ENCODE results near the gene BRWD1. TPM values are rescaled to one million over a fixed set of nuclear protein-coding genes. Genes with fewer than 3 reads are reported as not detected.

The BRWD1 gene
- total and polyA plus RNA-seq, 2 donors (not counting 1 experiment from before 2014, with no cell fraction given): 17.1 to 48.9 TPM

- Histone ChIP-seq H3K27me3 (ENCODE audit: control insufficient read depth, insufficient read depth, low read length) (no peaks in the 10 kb centered on the region), H3K36me3 (ENCODE audit: control insufficient read depth, insufficient read depth, low read length) (peaks cover 2% of the 10 kb centered on the region), H3K4me1 (ENCODE audit: control insufficient read depth, extremely low read depth, insufficient read depth, low read length) (no peaks in the 10 kb centered on the region), H3K4me2 (ENCODE audit: extremely low read depth, insufficient read depth, low read length) (no peak overlapping the region), H4K20me1 (ENCODE audit: control insufficient read depth, extremely low read depth, insufficient read depth, low read length) (no peaks in the 10 kb centered on the region), H2AFZ (ENCODE audit: low read length) (no peak overlapping the region), H3K4me3 (replicated peaks in 1 of 4; ENCODE audit: control extremely low read depth in 1 of 4, insufficient read depth in 1 of 4, low read depth in 3 of 4, low read length in 4 of 4) (no peak overlapping the region), H3K27ac (ENCODE audit: insufficient read depth, low read length) (no peak overlapping the region), H3K9me3 (ENCODE audit: control insufficient read depth, insufficient read depth, low read depth, low read length) (no peaks in the 10 kb centered on the region), H3K79me2 (ENCODE audit: control insufficient read depth, insufficient read depth, low read length) (no peaks in the 10 kb centered on the region), H3K9ac (ENCODE audit: insufficient read depth, low read length) (no peak overlapping the region)
- TF ChIP-seq CTCF (conservative IDR thresholded peaks at IDR 0.05 in 1 of 2, IDR thresholded peaks at IDR 0.05 in 1 of 2; ENCODE audit: low read depth in 1 of 2, low read length in 2 of 2): peak in 1 of 2 donors; percentile 15
- no peak for TF ChIP-seq EZH2 (IDR thresholded peaks at IDR 0.05; ENCODE audit: low read length, missing control alignments)
- DNase-seq (ENCODE audit: low read depth in 2 of 2): no peak
These were observed 109.3 kb downstream of the BRWD1 start for GRCh38 chr21:39204134-39204533.

GRCh38 chr21:39198800-39199199, 114.6 kb downstream of the BRWD1 start:
- Histone ChIP-seq H3K27me3 (ENCODE audit: control insufficient read depth, insufficient read depth, low read length) (no peaks in the 10 kb centered on the region), H3K4me1 (ENCODE audit: control insufficient read depth, extremely low read depth, insufficient read depth, low read length) (no peaks in the 10 kb centered on the region), H3K4me3 (replicated peaks in 1 of 4; ENCODE audit: control extremely low read depth in 1 of 4, insufficient read depth in 1 of 4, low read depth in 3 of 4, low read length in 4 of 4) (no peak overlapping the region), H3K27ac (ENCODE audit: insufficient read depth, low read length) (no peak overlapping the region), H2AFZ (ENCODE audit: low read length) (no peak overlapping the region), H3K9me3 (ENCODE audit: control insufficient read depth, insufficient read depth, low read depth, low read length) (no peaks in the 10 kb centered on the region), H3K9ac (ENCODE audit: insufficient read depth, low read length) (no peak overlapping the region), H3K79me2 (ENCODE audit: control insufficient read depth, insufficient read depth, low read length) (no peaks in the 10 kb centered on the region), H4K20me1 (ENCODE audit: control insufficient read depth, extremely low read depth, insufficient read depth, low read length) (no peaks in the 10 kb centered on the region), H3K4me2 (ENCODE audit: extremely low read depth, insufficient read depth, low read length) (no peak overlapping the region), H3K36me3 (ENCODE audit: control insufficient read depth, insufficient read depth, low read length) (no peaks in the 10 kb centered on the region)
- DNase-seq (ENCODE audit: low read depth in 2 of 2): no peak
- no peak for TF ChIP-seq CTCF (conservative IDR thresholded peaks at IDR 0.05 in 1 of 2, IDR thresholded peaks at IDR 0.05 in 1 of 2; ENCODE audit: low read depth in 1 of 2, low read length in 2 of 2)
- no peak for TF ChIP-seq EZH2 (IDR thresholded peaks at IDR 0.05; ENCODE audit: low read length, missing control alignments)

GRCh38 chr21:39197448-39198233, 115.8 kb downstream of the BRWD1 start:
- TF ChIP-seq CTCF (conservative IDR thresholded peaks at IDR 0.05 in 1 of 2, IDR thresholded peaks at IDR 0.05 in 1 of 2; ENCODE audit: low read depth in 1 of 2, low read length in 2 of 2) (no peak), EZH2 (IDR thresholded peaks at IDR 0.05; ENCODE audit: low read length, missing control alignments) (no peak)
- Histone ChIP-seq H3K27ac (ENCODE audit: insufficient read depth, low read length) (no peak overlapping the region), H3K4me3 (replicated peaks in 1 of 4; ENCODE audit: control extremely low read depth in 1 of 4, insufficient read depth in 1 of 4, low read depth in 3 of 4, low read length in 4 of 4) (no peak overlapping the region), H2AFZ (ENCODE audit: low read length) (no peak overlapping the region), H3K4me2 (ENCODE audit: extremely low read depth, insufficient read depth, low read length) (no peak overlapping the region), H3K4me1 (ENCODE audit: control insufficient read depth, extremely low read depth, insufficient read depth, low read length) (no peaks in the 10 kb centered on the region), H3K9me3 (ENCODE audit: control insufficient read depth, insufficient read depth, low read depth, low read length) (no peaks in the 10 kb centered on the region), H3K27me3 (ENCODE audit: control insufficient read depth, insufficient read depth, low read length) (no peaks in the 10 kb centered on the region), H3K36me3 (ENCODE audit: control insufficient read depth, insufficient read depth, low read length) (no peaks in the 10 kb centered on the region), H3K9ac (ENCODE audit: insufficient read depth, low read length) (no peak overlapping the region), H4K20me1 (ENCODE audit: control insufficient read depth, extremely low read depth, insufficient read depth, low read length) (no peaks in the 10 kb centered on the region), H3K79me2 (ENCODE audit: control insufficient read depth, insufficient read depth, low read length) (no peaks in the 10 kb centered on the region)
- DNase-seq (ENCODE audit: low read depth in 2 of 2): no peak

Measured in fibroblast of lung (primary cell).